Esophagus muscularis mucosa (tissue), 4 donors: ENCODE measurements around the gene NCAPH2.

Source experiments
- CTCF ChIP-seq, 3 experiments: fragments of 200-600 bp in 2 of 3; fragments of 450-650 bp in 1 of 3; sonication (generic) in 2 of 3; IDR thresholded peaks; one replicate each; pipeline ENCODE4 v1.5.1; 2017 to 2019; ENCODE audit warnings: antibody characterized with exemption in 3 of 3, mild to moderate bottlenecking in 2 of 3, moderate library complexity in 1 of 3
- EP300 ChIP-seq: sonication (generic); formaldehyde crosslinking; IDR thresholded peaks from one replicate; pipeline ENCODE4 v1.6.1; 2017; ENCODE audit warnings: antibody characterized with exemption
- POLR2A ChIP-seq: fragments of 450-650 bp; IDR thresholded peaks from one replicate; pipeline ENCODE4 v1.6.1; 2017; ENCODE audit warnings: antibody characterized with exemption, moderate library complexity, mild to moderate bottlenecking, low read depth
- POLR2AphosphoS5 ChIP-seq, 2 donors: sonication (generic); formaldehyde crosslinking; IDR thresholded peaks; one replicate each; pipeline ENCODE4 v1.6.1; 2017; ENCODE audit warnings: antibody characterized with exemption in 2 of 2

DNA sequence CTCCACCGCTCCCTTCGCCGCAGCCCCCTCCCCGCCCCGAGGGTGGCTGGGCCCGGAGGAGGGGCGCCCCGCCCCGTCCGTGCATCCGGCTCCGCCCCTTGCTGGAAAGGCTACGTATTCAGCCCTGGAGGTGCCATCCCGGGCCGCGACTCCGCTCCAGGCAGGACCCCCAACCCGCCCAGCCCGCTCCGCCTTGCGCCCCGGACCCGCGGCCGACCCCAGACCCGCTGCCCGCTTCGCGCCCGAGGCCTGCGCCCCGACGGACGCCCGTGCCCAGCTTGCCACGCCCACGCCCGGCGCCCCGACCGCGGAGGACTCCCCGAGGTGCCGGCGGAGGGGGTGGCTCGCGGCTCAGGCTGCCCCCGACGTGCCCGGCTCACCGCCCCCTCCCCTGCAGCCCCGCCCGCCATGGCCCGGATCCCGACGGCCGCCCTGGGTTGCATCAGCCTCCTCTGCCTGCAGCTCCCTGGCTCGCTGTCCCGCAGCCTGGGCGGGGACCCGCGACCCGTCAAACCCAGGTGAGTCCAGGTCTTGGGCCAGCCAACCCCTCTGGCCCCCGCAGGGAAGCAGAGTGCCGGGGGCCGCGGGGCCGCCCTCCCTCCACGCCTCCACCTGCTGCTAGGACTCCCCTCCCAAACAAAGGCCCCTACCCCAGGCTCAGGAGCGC, 26.5 kb upstream of the NCAPH2 start, which contains the start of gene ADM2:
- no peak for TF ChIP-seq POLR2AphosphoS5 (IDR thresholded peaks at IDR 0.05)
- no peak for TF ChIP-seq POLR2A
- TF ChIP-seq CTCF (IDR thresholded peaks at IDR 0.05) = no peak
- no peak for TF ChIP-seq EP300
